GM19239 (cell line): ENCODE data around the gene CRLF1.

Experiments
- DNase-seq: peaks from one replicate; pipeline ENCODE4 v3.0.0; 2011; ENCODE audit warnings: low spot score; ENCODE audit not compliant: insufficient read length
- FAIRE-seq: peaks from 2 replicates; lab custom pipeline; 2011; peaks lifted over from hg19 to GRCh38; lab: Jason Lieb, UNC

The CRLF1 gene

DNA sequence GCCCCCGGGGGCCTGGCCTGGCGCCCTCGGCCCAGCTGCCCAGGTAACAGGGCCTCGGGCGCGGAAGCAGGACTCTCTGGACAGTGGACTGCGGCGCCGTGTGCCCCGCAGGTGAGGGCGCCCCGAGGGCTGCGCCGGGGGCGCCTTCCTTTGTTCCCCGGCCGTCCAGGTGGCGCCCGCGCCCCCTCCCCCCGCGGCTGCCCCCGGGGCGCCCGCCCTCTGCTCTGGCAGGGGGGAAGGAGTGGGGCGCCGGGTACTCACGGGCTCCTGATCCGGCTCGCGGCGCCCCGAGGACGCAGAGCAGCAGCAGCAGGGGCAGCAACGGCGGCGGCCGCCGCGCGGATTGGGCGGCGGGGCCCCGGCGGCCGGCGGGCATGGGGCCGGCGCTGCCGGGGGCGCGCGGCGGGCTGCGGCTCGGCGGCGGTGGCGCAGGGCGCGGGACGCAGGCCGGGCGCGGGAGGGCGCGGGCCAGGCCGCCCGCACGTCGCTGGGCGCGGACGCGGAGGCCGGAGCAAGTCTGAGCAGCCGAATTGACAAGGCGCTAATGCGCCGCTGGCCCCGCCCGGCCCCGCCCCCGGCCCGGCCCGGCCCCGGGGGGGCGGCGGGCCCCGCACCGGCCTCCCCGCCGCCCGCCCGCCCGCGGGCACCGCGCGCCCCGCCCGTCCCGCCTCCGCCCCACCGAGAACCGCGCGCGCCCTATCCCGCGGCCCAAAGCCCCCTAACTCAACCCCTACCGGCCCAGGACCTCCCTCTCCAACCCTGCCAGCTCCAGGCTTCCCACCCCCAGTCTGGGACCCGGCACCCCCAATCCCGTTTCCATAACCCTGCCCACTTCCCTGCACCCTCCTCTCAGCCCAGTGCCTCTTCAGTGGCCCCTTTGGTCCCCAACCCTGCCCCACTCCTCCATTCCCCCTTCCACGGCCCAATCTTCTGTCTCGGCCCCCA, at the start of gene CRLF1:
TSS of gene CRLF1 (minus strand) at position 519 of the 945 bp plus-strand sequence. CDS start at position 376, 143 bp downstream.
- no peak for DNase-seq
- no peak for FAIRE-seq

DNA sequence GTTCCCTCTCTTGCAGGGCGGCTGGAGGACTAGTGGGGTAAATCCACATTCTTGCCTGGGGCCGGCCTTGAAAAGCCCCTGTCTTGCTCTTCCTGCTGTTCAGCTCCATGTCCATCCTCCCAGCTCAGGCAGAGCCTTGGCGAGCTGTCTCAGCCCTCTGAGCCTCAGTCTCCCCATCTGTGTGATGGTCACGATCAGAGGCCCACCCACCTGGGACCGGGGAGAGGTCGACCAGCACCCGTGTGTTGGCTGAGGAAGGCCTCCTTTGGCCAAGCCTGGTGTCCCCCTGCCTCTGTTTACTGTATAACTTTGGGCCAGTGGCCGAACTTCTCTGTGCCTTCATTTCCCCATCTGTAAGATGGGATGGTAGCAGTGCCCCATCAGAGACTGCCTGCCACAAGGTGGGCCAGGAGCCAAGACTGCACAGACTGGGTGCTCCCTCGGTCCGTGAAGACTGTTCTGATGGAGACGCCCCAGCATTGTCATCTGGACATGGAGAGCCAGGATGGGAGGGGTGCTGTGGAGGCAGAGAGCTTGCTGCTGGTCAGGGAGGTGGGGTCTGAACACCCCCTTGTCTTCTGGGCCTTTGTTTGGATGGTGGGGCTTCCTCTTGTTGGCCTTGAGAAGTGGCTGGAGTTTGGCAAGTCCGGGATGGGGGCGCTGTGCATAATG, 48.7 kb upstream of the CRLF1 start:
- no peak for DNase-seq
- no peak for FAIRE-seq

DNA sequence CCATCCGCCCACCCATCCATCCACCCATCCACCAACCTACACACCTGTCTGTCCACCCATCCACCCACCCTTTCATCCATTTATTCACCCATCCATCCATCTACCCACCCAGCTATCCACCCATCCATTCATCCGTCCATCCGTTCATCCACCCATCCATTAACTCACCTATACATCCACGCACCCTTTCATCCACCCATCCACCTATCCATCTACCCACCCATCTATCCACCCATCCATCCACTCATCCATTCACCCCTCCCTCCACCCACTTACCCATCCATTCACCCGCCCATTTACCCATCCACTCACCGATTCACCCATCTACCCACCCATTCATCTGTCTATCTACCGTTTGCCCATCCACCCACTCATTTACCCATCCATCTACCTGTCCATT, 47.9 kb upstream of the CRLF1 start:
- FAIRE-seq (no peak), DNase-seq (no peak)

DNA sequence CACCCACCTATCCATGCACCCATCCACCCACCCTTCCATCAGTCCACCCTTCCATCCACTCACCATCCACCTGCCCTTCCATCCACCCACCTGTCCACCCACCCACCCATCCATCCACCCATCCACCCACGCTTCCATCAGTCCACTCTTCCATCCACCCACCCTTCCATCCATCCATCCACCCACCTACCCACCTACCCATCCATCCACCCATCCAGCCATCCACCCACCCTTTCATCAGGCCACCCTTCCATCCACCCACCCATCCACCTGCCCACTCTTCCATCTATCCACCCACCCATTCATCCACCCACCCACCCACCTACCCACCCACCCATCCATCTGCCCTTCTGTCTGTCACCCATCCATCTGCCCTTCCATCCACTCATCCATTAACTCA, 47.3 kb upstream of the CRLF1 start:
- FAIRE-seq: no peak
- no peak for DNase-seq

DNA sequence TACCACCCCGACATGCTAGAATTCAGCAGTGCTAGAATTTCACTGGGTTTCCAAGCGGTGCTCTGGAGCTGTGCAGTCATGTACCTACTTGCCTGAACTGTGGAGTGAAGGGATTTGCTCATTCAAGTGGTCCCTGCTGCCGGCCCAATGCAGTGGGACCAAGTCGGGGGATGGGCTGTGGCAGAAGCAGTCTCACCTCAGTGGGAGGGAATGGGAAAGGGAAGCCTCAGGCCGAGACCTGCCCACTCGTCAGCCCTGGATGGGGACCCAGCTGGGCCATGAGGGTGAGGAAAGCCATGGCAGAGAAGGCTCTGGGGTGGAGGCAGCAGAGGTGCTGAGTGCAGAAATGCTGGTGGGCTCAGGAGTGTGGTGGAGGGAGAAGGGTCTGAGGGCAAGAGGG, 45.1 kb upstream of the CRLF1 start:
- FAIRE-seq: no peak
- DNase-seq: no peak

DNA sequence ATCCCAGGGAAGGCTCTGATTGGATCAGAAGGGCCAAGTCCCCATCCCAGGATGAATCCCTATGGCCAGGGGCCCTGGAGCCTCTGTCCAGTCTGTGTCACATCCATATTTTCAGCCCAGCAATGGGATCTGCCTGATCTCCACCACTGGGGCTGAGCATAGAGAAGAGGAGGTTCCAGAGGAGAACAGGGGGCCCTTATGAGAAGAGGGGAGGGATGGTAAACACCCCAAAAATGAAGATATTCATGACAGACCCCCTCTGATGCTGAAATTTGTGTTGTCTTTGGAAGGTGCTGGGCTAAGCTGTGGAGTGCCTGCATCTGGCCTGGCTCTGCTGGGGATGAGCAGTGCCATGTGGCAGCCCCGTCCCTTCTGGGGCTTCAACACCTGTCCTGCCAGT, 44.7 kb upstream of the CRLF1 start:
- DNase-seq (no peak), FAIRE-seq (no peak)

GRCh38 chr19:18650468-18651041, 44.0 kb upstream of the CRLF1 start:
- FAIRE-seq (no peak), DNase-seq (no peak)

DNA sequence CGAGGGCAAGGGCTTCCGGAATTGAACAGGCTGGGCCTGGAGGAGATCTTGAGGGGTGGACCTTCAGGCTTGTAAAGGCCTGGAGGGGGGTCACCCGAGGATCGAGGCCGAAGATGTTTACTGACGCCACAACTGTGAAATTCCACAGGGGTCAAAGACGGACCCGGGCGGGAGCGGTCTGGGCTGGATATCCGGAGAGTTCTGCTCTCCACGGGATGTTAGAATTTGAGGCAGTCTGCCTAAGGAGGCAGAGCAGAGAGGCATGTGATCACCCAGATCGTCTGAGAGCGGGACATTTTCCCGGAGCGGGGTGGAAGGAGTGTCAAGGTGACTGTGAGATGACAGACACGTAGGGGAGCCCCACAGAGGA, 43.4 kb upstream of the CRLF1 start:
- DNase-seq (no peak), FAIRE-seq (no peak)

GRCh38 chr19:18649371-18650020, 42.9 kb upstream of the CRLF1 start:
- FAIRE-seq (no peak), DNase-seq (no peak)

GRCh38 chr19:18648973-18649315, 42.3 kb upstream of the CRLF1 start:
- no peak for DNase-seq
- FAIRE-seq: no peak

- no peak for FAIRE-seq
- no peak for DNase-seq
These were observed 41.2 kb upstream of the CRLF1 start for GRCh38 chr19:18647807-18648206.

GRCh38 chr19:18647371-18647767, 40.8 kb upstream of the CRLF1 start:
- DNase-seq: no peak
- no peak for FAIRE-seq

DNA sequence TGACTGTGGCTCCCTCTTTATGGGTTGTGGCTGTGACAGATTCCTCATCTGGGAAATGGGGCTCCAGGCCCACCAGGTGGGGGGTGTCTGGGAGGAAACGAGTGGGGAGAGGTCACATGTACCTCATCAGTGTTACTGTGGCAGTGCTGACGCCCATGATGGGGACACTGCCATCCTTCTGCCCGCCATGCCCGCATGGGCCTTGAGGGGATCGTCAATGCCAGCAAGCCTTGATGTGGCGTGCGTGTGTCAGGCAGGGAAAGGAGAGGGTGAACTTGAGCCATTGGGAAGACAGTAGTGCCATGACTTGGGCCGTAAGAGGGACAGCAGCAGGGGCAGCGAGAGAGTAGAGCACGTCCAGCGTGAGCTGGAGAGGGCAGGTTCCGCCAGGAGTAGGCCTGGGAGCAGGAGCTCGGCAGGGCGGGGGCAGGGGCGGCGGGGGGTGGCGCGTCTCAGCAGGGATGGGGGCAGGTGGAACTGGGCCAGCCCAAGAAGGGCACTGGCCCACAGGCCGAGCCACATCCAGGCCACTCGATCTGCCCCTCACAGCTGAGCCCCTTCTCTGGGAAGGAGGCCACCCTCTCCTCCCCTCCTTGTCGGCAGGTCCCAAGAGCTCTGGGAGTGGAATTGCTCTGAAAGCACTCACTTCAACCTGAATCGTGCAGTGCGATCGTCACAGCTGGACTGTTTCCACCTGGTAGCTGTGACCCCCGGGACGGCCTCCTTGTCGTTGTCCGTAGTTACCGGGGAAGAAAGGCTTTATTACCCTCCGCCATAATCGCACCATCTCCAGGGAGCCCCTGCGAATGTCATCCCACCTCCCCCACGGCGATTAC, 40.2 kb upstream of the CRLF1 start:
- no peak for FAIRE-seq
- no peak for DNase-seq

GRCh38 chr19:18645035-18645511, 38.5 kb upstream of the CRLF1 start:
- FAIRE-seq (no peak), DNase-seq (no peak)

DNA sequence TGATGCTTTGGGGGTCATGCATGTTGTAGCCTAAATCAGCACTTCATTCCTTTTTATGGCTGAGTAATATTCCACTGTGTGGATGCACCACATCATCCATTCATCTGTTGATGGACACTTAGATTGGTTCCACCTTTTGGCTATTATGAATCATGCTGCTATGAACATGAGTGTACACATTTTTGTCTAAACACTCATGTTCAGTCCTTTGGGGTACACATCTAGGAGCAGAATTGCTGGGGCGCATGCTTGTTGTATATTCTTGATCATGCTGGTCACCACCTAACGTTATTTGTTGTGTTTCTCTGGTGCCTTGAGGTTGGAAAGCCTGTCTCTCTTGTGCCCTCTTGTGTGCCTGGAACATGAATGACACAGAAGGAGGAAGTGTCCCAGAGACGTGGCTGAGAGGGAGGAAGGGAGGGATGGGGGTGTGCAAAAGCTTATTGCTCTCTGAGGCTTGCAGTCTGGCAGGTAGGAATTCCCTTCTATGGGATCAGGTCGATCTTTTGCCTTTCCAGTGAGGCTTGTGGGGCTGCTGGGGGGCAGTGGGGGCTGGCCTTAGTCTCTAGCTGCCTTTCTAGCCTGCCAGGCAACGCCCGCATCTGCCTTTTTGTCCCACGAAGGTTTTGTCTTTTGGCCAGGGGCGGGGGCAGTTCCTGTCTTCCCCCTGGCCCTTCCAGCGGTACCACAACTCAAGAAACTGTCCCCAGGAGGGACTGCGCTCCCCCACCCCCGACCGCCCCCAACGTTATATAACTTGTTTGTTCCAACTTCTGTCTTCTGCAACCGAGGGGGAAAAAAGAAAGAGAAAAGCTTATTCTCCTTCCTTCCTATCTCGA, 37.8 kb upstream of the CRLF1 start:
- no peak for DNase-seq
- FAIRE-seq: peak; percentile 48

GRCh38 chr19:18639706-18640243, 33.2 kb upstream of the CRLF1 start:
- DNase-seq (no peak), FAIRE-seq (no peak)

- FAIRE-seq: peak; percentile 33
- DNase-seq: no peak
These were observed 31.4 kb upstream of the CRLF1 start for GRCh38 chr19:18637673-18638630.
